Bronchial epithelial cell (primary cell): Measurements from ENCODE around the gene CLPSL1. TPM values are rescaled to one million over a fixed set of nuclear protein-coding genes. Genes with fewer than 3 reads are reported as not detected.

Experiments
- DNase-seq: peaks from one replicate; pipeline ENCODE4 v3.0.0-alpha.2; 2010; ENCODE audit warnings: low read depth
- FAIRE-seq: peaks from 2 replicates; lab custom pipeline; 2011; peaks lifted over from hg19 to GRCh38; lab: Jason Lieb, UNC
- H3K27me3 ChIP-seq: 2 replicates; pipeline ENCODE4 v1.5.1; 2011; ENCODE audit warnings: low read length; ENCODE audit not compliant: control insufficient read depth, insufficient read depth
- H3K36me3 ChIP-seq: 2 replicates; pipeline ENCODE4 v1.5.1; 2011; ENCODE audit warnings: low read length; ENCODE audit not compliant: control insufficient read depth, insufficient read depth
- H3K4me3 ChIP-seq: 2 replicates; pipeline ENCODE4 v1.5.1; 2011; ENCODE audit warnings: mild to moderate bottlenecking, low read depth, low read length, control low read depth
- total RNA-seq: library from RNA; depleted of rRNA; stranded (reverse); fragments of >200 nt; gene quantifications from 2 replicates; pipeline ENCODE4 v1.2.1, GENCODE V29; 2014
- TF ChIP-seq, protein P1 (sequence below): IDR thresholded peaks from 2 replicates; pipeline ENCODE4 v1.5.1; 2011; ENCODE audit warnings: mild to moderate bottlenecking, moderate library complexity, low read length, control low read depth, inconsistent platforms; ENCODE audit not compliant: insufficient read depth, severe bottlenecking

Gene CLPSL1
- total RNA-seq, 1 donor from 2014 or later: not detected

DNA sequence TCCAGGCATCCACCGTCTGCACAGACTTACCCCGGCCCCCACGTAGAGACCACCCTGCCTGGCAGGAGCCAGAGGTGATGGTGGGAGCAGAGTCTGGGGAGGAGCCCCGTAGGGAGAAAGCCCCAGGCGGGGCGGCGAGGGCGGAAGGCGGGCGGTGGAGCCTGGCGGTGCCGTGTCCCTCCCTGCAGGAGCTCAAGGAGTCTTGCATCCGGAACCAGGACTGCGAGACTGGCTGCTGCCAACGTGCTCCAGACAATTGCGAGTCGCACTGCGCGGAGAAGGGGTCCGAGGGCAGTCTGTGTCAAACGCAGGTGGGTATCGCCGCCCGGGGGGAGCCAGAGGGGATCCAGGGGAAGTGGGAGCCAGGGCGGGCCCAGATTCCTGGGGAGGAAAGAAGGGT, 6.0 kb downstream of the CLPSL1 start:
- DNase-seq: no peak
- Histone ChIP-seq H3K27me3 (peaks cover 12% of the 10 kb centered on the region), H3K4me3 (no peak overlapping the region), H3K36me3 (no peaks in the 10 kb centered on the region)
- no peak for FAIRE-seq
- TF ChIP-seq, protein P1, sequence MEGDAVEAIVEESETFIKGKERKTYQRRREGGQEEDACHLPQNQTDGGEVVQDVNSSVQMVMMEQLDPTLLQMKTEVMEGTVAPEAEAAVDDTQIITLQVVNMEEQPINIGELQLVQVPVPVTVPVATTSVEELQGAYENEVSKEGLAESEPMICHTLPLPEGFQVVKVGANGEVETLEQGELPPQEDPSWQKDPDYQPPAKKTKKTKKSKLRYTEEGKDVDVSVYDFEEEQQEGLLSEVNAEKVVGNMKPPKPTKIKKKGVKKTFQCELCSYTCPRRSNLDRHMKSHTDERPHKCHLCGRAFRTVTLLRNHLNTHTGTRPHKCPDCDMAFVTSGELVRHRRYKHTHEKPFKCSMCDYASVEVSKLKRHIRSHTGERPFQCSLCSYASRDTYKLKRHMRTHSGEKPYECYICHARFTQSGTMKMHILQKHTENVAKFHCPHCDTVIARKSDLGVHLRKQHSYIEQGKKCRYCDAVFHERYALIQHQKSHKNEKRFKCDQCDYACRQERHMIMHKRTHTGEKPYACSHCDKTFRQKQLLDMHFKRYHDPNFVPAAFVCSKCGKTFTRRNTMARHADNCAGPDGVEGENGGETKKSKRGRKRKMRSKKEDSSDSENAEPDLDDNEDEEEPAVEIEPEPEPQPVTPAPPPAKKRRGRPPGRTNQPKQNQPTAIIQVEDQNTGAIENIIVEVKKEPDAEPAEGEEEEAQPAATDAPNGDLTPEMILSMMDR: no peak

DNA sequence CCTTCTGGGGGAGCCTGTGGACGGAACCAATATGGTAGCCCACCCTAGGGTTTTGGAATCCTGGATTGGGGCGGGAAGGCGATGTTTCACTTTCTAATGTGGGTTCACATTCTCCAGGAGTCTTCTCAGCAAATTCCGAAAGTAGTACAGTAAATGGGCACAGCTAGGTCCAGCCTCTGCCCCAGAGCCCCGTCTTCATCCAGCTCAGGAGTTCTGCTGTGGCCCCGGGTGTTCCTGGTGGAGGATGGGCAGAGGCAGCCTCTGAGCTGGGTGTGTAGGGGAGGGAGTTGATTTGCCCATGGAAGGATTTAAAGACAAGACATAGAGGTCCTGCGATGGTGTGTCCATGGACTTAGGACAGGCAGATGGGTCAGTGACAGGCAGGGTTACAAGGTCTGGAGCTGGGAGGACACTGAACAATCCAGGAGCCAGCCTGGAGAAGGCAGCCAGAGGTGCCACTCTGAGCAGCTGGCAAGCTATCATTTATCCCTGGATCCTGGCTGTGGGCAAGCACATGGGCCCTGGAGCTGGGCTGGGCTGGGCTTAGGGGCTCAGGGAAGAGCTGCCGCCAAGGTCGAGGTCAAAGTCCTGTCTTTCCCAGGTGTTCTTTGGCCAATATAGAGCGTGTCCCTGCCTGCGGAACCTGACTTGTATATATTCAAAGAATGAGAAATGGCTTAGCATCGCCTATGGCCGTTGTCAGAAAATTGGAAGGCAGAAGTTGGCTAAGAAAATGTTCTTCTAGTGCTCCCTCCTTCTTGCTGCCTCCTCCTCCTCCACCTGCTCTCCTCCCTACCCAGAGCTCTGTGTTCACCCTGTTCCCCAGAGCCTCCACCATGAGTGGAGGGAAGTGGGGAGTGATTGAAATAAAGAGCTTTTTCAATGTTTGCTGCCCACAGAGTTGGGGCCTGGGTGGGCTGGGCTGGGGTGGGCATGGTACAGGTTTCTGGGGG, 6.7 kb downstream of the CLPSL1 start:
- TF ChIP-seq, protein P1: no peak
- DNase-seq (no peak), FAIRE-seq (peak; percentile 43)
- Histone ChIP-seq H3K36me3 (no peaks in the 10 kb centered on the region), H3K27me3 (peaks cover 12% of the 10 kb centered on the region), H3K4me3 (no peak overlapping the region)

DNA sequence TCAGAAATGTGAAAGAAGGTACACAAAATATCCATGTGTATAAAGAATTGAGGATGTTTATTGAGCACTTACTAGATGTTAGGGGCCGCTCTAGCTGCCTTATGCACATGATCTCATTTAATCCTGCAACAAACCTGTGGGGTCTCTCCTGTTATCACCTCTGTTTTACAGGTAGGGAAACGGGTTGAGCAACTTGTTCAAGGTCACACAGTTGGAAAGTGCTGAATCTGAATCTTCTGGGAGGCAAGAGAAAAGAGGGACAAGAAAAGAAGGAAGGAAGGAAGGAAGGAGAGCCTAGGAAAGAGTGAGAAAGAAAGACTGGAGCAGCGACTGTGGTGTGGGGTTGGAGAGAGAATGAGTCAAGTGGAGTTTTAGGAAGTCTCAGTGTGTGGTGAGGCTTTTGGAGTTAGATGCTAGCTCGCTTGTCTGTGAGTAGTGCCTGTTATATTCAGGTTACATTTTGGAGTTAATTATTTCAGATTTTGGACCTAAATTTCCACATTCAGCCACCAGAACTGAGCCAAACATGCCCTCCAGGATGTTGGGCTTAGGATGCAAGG, 7.7 kb downstream of the CLPSL1 start:
- FAIRE-seq (peak; percentile 64), DNase-seq (no peak)
- no peaks in the 10 kb centered on the region for H3K36me3 ChIP-seq
- TF ChIP-seq, protein P1: no peak
- H3K27me3 ChIP-seq: peaks cover 14% of the 10 kb centered on the region
- no peak overlapping the region for H3K4me3 ChIP-seq

DNA sequence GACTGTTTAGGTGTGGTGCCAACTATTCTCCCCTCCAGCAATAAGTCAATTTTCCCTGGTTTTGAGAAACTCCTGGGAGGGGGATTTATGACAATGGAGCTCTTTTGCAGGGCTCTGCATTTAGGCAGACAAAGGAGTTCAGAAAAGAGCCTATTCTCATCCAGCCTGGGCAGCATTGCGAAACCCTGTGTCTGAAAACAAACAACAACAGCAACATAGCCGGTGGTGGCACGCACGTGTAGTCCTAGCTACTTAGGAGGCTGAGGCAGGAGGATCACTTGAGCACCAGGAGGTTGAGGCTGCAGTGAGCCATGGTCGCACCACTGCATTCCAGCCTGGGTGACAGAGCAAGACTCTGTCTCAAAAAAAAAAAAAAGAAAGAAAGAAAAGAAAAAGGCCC, 9.9 kb downstream of the CLPSL1 start:
- no peak overlapping the region for H3K4me3 ChIP-seq
- no peaks in the 10 kb centered on the region for H3K36me3 ChIP-seq
- FAIRE-seq (no peak), DNase-seq (no peak)
- H3K27me3 ChIP-seq: peaks cover 15% of the 10 kb centered on the region
- TF ChIP-seq, protein P1: no peak

DNA sequence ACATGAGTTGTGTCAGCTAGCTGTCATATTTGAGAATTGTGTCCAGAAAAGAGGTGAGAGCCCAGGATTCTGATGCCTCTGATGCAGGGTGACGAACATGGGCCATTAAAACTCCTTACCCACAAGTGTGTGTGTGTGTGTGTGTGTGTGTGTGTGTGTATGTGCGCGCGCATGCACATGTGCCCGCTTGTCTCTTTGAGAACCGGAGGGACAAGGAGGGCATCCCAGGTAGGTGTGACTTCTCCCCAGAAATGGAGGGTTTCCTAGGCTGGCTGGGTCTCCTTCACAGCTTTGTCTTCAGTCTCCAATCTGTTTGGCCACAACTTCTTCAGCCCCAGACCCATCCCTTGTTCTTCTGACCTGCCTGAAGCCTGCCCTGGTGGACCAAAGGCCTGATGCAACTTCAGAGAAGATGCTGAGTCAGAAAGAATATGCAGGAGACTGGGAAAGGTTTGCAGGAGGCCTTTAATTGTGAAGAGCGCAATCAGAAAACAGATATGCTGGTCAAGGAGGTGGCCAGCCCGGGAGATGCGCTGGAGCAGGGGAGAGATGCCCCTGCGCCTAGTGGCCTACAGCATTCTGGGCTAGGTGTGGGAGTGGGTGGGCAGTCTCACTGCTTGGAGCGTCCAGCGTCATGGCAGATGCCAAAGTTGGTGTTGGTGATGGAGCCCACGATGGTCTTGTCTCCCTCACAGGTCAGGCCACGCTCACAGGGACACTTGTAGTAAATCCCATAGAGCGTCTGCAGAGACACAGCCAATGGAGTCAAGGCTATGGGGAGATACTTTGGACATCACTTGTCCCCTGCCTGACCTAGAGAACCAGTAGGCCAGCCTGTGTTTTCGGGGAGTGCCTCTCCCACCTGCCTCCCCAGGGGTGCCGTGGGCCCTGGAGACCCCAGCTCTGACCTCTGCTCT, 14.0 kb downstream of the CLPSL1 start:
- peaks cover 3% of the 10 kb centered on the region for H3K27me3 ChIP-seq
- H3K4me3 ChIP-seq: no peak overlapping the region
- FAIRE-seq: peak; percentile 62
- DNase-seq: no peak
- H3K36me3 ChIP-seq: no peaks in the 10 kb centered on the region
- TF ChIP-seq, protein P1: no peak
